ENCODE results near the gene RPTOR. TPM values are rescaled to one million over a fixed set of nuclear protein-coding genes. Genes with fewer than 3 reads are reported as not detected.

The RPTOR gene
- total RNA-seq, 1 donor from 2014 or later = 65.9 TPM

GRCh38 chr17:80652756-80653330 is 108.2 kb downstream of the RPTOR start:
- TF ChIP-seq, protein P1, sequence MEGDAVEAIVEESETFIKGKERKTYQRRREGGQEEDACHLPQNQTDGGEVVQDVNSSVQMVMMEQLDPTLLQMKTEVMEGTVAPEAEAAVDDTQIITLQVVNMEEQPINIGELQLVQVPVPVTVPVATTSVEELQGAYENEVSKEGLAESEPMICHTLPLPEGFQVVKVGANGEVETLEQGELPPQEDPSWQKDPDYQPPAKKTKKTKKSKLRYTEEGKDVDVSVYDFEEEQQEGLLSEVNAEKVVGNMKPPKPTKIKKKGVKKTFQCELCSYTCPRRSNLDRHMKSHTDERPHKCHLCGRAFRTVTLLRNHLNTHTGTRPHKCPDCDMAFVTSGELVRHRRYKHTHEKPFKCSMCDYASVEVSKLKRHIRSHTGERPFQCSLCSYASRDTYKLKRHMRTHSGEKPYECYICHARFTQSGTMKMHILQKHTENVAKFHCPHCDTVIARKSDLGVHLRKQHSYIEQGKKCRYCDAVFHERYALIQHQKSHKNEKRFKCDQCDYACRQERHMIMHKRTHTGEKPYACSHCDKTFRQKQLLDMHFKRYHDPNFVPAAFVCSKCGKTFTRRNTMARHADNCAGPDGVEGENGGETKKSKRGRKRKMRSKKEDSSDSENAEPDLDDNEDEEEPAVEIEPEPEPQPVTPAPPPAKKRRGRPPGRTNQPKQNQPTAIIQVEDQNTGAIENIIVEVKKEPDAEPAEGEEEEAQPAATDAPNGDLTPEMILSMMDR (IDR thresholded peaks at IDR 0.05) = no peak
- CTCF ChIA-PET = no interaction called here
- POLR2A ChIA-PET = no interaction called here
- Mint-ChIP-seq H3K27me3 (no peaks in the 10 kb centered on the region), H3K4me1 (peaks cover 31% of the 10 kb centered on the region), H3K9me3 (peaks cover 4% of the 10 kb centered on the region), H3K36me3 (ENCODE audit: low read depth) (peaks cover 8% of the 10 kb centered on the region), H3K27ac (no peak overlapping the region), H3K4me3 (no peak overlapping the region)
- DNase-seq (no peak), ATAC-seq (ENCODE audit: low read depth) (no peak)
- intact Hi-C loops (cut with micrococcal nuclease) = no loop called here

- CTCF ChIA-PET = no interaction called here
- intact Hi-C loops (cut with micrococcal nuclease) = no loop called here
- POLR2A ChIA-PET = no interaction called here
- Mint-ChIP-seq H3K36me3 (ENCODE audit: low read depth) (peaks cover 8% of the 10 kb centered on the region), H3K9me3 (peaks cover 4% of the 10 kb centered on the region), H3K4me1 (peaks cover 30% of the 10 kb centered on the region), H3K4me3 (no peak overlapping the region), H3K27me3 (no peaks in the 10 kb centered on the region), H3K27ac (no peak overlapping the region)
- no peak for ATAC-seq (ENCODE audit: low read depth)
- TF ChIP-seq, protein P1 (IDR thresholded peaks at IDR 0.05) = no peak
- no peak for DNase-seq
Measured at GRCh38 chr17:80653856-80654255, 109.2 kb downstream of the RPTOR start.

GRCh38 chr17:80655608-80656007 is 111.0 kb downstream of the RPTOR start:
- H3K27me3 Mint-ChIP-seq = no peaks in the 10 kb centered on the region
- DNase-seq = no peak
- TF ChIP-seq, protein P1 (IDR thresholded peaks at IDR 0.05) = no peak
- H3K36me3 Mint-ChIP-seq (ENCODE audit: low read depth) = peaks cover 8% of the 10 kb centered on the region
- peaks cover 4% of the 10 kb centered on the region for H3K9me3 Mint-ChIP-seq
- intact Hi-C loops (cut with micrococcal nuclease) = loop anchor here (5.0 kb wide), 1 partner anchor 48 kb away; no protein-coding TSS in a partner anchor
- POLR2A ChIA-PET = no interaction called here
- H3K4me3 Mint-ChIP-seq = no peak overlapping the region
- peaks cover 21% of the 10 kb centered on the region for H3K4me1 Mint-ChIP-seq
- CTCF ChIA-PET = no interaction called here
- peak overlapping the region; percentile 7 for H3K27ac Mint-ChIP-seq
- ATAC-seq (ENCODE audit: low read depth) = no peak

- CTCF ChIA-PET = interaction anchor here (0.9 kb wide), 1 partner anchor 80 kb away, joined by 4 read pairs; no protein-coding TSS in a partner anchor
- intact Hi-C loops (cut with micrococcal nuclease) = loop anchor here (5.0 kb wide), 1 partner anchor 49 kb away; no protein-coding TSS in a partner anchor
Measured at GRCh38 chr17:80656590-80656989, 112.0 kb downstream of the RPTOR start.

GRCh38 chr17:80657561-80657960 is 112.9 kb downstream of the RPTOR start:
- Mint-ChIP-seq H3K27ac (no peak overlapping the region), H3K36me3 (ENCODE audit: low read depth) (peaks cover 8% of the 10 kb centered on the region), H3K27me3 (no peaks in the 10 kb centered on the region), H3K9me3 (peaks cover 4% of the 10 kb centered on the region), H3K4me3 (no peak overlapping the region), H3K4me1 (peaks cover 29% of the 10 kb centered on the region)
- intact Hi-C loops (cut with micrococcal nuclease) = loop anchor here (5.0 kb wide), 1 partner anchor 50 kb away; no protein-coding TSS in a partner anchor
- POLR2A ChIA-PET = no interaction called here
- CTCF ChIA-PET = no interaction called here
- TF ChIP-seq, protein P1 (IDR thresholded peaks at IDR 0.05) = no peak
- ATAC-seq (ENCODE audit: low read depth) (no peak), DNase-seq (no peak)

More at GRCh38 chr17:80656590-80656989, 112.0 kb downstream of the RPTOR start:
- TF ChIP-seq, protein P1 (IDR thresholded peaks at IDR 0.05) = no peak
- DNase-seq (no peak), ATAC-seq (ENCODE audit: low read depth) (peak; percentile 89)
- Mint-ChIP-seq H3K27ac (peak overlapping the region; percentile 21), H3K9me3 (peaks cover 4% of the 10 kb centered on the region), H3K4me3 (peak overlapping the region; percentile 6), H3K36me3 (ENCODE audit: low read depth) (peaks cover 8% of the 10 kb centered on the region), H3K27me3 (no peaks in the 10 kb centered on the region), H3K4me1 (peaks cover 25% of the 10 kb centered on the region)
- POLR2A ChIA-PET = interaction anchor here (0.6 to 1.1 kb wide), 2 partner anchors 13 to 255 kb away, joined by 3 to 4 read pairs; no protein-coding TSS in a partner anchor
